Measurements from ENCODE around the gene MEI1. TPM values are rescaled to one million over a fixed set of nuclear protein-coding genes. Genes with fewer than 3 reads are reported as not detected.

The MEI1 gene
- total and polyA plus RNA-seq, 2 experiments from 2014 or later, result 0.18 TPM; not detected in 1

DNA sequence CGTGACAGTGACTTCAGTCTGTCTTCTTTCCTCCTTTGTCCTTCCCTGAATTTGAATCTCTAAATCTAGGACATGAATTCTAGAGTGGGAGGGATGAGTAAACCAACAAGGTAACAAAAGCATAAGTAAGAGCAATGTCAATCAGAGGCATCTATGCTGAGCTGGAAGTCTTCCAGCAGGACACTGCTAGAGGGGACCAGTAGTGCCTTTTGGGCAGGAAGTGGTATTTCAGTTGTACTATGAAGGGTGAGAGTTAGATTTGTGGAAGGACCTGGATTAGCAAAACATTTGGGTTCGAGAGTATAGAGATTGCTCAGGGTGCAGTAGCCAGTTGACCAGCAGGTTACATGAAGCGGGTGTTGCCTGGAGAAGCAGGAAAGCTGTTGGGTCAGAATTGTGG lies 40.3 kb downstream of the MEI1 start:
- 94% methylated on average over 3 of the region's 3 CpGs for WGBS (ENCODE audit: low lambda C conversion rate, missing lambda C conversion rate)
- DNase-seq (ENCODE audit: low spot score), result no peak

DNA sequence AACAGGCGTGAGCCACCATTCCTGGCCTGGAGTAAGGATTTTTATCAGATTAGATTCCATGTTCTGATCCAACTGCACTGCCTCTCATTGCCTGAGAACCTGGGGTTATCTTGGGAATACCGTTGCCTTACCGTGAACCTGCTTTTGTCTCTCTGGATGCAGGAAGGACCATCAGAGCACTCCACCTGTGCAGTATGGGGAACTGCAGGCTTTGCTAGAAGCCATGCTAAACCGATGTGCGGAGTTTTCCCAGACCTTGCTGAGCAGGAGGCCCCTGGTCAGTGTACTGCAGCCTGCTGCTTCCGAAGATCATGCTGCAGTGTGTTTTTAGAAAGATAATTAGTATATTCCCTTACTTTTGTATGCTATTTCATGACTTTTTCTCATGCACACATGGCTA lies 43.6 kb downstream of the MEI1 start:
- H3K79me2 ChIP-seq, result no peaks in the 10 kb centered on the region

More for the DNA sequence above, 40.3 kb downstream of the MEI1 start:
- H3K4me1 ChIP-seq (ENCODE audit: insufficient read depth), result no peaks in the 10 kb centered on the region
- no peaks in the 10 kb centered on the region for H3K9me3 ChIP-seq (ENCODE audit: low read depth)
- TF ChIP-seq EZH2phosphoT487 (IDR thresholded peaks at IDR 0.05; ENCODE audit: low read depth, severe bottlenecking, unreplicated experiment) (no peak), EZH2 (IDR thresholded peaks at IDR 0.05; ENCODE audit: borderline replicate concordance) (no peak)
- TF ChIP-seq, protein P1, sequence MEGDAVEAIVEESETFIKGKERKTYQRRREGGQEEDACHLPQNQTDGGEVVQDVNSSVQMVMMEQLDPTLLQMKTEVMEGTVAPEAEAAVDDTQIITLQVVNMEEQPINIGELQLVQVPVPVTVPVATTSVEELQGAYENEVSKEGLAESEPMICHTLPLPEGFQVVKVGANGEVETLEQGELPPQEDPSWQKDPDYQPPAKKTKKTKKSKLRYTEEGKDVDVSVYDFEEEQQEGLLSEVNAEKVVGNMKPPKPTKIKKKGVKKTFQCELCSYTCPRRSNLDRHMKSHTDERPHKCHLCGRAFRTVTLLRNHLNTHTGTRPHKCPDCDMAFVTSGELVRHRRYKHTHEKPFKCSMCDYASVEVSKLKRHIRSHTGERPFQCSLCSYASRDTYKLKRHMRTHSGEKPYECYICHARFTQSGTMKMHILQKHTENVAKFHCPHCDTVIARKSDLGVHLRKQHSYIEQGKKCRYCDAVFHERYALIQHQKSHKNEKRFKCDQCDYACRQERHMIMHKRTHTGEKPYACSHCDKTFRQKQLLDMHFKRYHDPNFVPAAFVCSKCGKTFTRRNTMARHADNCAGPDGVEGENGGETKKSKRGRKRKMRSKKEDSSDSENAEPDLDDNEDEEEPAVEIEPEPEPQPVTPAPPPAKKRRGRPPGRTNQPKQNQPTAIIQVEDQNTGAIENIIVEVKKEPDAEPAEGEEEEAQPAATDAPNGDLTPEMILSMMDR (IDR thresholded peaks at IDR 0.05; ENCODE audit: poor library complexity), result no peak
- no peak overlapping the region for H3K27ac ChIP-seq
- no peaks in the 10 kb centered on the region for H4K20me1 ChIP-seq (ENCODE audit: insufficient read depth, poor library complexity, severe bottlenecking)
- no peak overlapping the region for H3K4me3 ChIP-seq
- H3K27me3 ChIP-seq, result no peaks in the 10 kb centered on the region
- H3K4me2 ChIP-seq, result no peak overlapping the region
- no peak overlapping the region for H2AFZ ChIP-seq
- no peaks in the 10 kb centered on the region for H3K36me3 ChIP-seq (replicated peaks; ENCODE audit: insufficient read depth, low read depth)
- H3K79me2 ChIP-seq, result no peaks in the 10 kb centered on the region
- no peaks in the 10 kb centered on the region for H3K9me2 ChIP-seq (replicated peaks; ENCODE audit: insufficient read depth)

DNA sequence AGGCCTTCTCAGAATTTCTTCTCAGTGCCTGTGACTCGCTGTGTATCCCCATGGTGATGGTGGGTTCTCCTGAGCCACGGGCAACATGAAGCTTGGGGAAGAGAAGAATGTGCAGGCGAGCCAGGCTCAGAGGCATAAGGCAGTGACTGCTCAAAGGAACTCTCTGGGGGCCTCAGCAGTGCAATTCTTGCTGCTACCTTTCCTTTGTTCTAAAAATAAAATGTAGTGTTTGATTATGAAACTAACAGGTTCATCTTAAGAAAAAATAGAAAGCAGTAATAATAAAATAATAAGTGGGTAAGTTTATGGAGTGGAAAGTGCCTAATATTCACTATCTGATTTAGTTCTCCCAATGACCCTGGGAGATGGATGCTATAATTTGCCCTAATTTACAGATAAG lies 46.7 kb downstream of the MEI1 start:
- H3K4me2 ChIP-seq, result no peak overlapping the region
- H3K36me3 ChIP-seq (replicated peaks; ENCODE audit: insufficient read depth, low read depth), result no peaks in the 10 kb centered on the region
- no peak overlapping the region for H3K4me3 ChIP-seq
- H3K4me1 ChIP-seq (ENCODE audit: insufficient read depth), result no peaks in the 10 kb centered on the region
- WGBS (ENCODE audit: low lambda C conversion rate, missing lambda C conversion rate), result 66% methylated on average over 3 of the region's 3 CpGs
- H3K27ac ChIP-seq, result no peak overlapping the region
- no peaks in the 10 kb centered on the region for H4K20me1 ChIP-seq (ENCODE audit: insufficient read depth, poor library complexity, severe bottlenecking)
- H3K79me2 ChIP-seq, result no peaks in the 10 kb centered on the region
- H2AFZ ChIP-seq, result no peak overlapping the region
- no peaks in the 10 kb centered on the region for H3K27me3 ChIP-seq
- H3K9me2 ChIP-seq (replicated peaks; ENCODE audit: insufficient read depth), result no peaks in the 10 kb centered on the region
- DNase-seq (ENCODE audit: low spot score), result no peak
- TF ChIP-seq EZH2phosphoT487 (IDR thresholded peaks at IDR 0.05; ENCODE audit: low read depth, severe bottlenecking, unreplicated experiment) (no peak), EZH2 (IDR thresholded peaks at IDR 0.05; ENCODE audit: borderline replicate concordance) (no peak)
- TF ChIP-seq, protein P1 (IDR thresholded peaks at IDR 0.05; ENCODE audit: poor library complexity), result no peak
- H3K9me3 ChIP-seq (ENCODE audit: low read depth), result no peaks in the 10 kb centered on the region

More for the DNA sequence above, 43.6 kb downstream of the MEI1 start:
- no peaks in the 10 kb centered on the region for H4K20me1 ChIP-seq (ENCODE audit: insufficient read depth, poor library complexity, severe bottlenecking)
- H3K9me3 ChIP-seq (ENCODE audit: low read depth), result no peaks in the 10 kb centered on the region
- WGBS (ENCODE audit: low lambda C conversion rate, missing lambda C conversion rate), result 52% methylated on average over 6 of the region's 6 CpGs
- no peaks in the 10 kb centered on the region for H3K4me1 ChIP-seq (ENCODE audit: insufficient read depth)
- no peak overlapping the region for H3K4me3 ChIP-seq
- no peak overlapping the region for H3K27ac ChIP-seq
- no peaks in the 10 kb centered on the region for H3K27me3 ChIP-seq
- H3K4me2 ChIP-seq, result no peak overlapping the region
- TF ChIP-seq EZH2 (IDR thresholded peaks at IDR 0.05; ENCODE audit: borderline replicate concordance), result no peak
- no peak for DNase-seq (ENCODE audit: low spot score)
- H3K36me3 ChIP-seq (replicated peaks; ENCODE audit: insufficient read depth, low read depth), result no peaks in the 10 kb centered on the region
- H3K9me2 ChIP-seq (replicated peaks; ENCODE audit: insufficient read depth), result no peaks in the 10 kb centered on the region
- H2AFZ ChIP-seq, result no peak overlapping the region

DNA sequence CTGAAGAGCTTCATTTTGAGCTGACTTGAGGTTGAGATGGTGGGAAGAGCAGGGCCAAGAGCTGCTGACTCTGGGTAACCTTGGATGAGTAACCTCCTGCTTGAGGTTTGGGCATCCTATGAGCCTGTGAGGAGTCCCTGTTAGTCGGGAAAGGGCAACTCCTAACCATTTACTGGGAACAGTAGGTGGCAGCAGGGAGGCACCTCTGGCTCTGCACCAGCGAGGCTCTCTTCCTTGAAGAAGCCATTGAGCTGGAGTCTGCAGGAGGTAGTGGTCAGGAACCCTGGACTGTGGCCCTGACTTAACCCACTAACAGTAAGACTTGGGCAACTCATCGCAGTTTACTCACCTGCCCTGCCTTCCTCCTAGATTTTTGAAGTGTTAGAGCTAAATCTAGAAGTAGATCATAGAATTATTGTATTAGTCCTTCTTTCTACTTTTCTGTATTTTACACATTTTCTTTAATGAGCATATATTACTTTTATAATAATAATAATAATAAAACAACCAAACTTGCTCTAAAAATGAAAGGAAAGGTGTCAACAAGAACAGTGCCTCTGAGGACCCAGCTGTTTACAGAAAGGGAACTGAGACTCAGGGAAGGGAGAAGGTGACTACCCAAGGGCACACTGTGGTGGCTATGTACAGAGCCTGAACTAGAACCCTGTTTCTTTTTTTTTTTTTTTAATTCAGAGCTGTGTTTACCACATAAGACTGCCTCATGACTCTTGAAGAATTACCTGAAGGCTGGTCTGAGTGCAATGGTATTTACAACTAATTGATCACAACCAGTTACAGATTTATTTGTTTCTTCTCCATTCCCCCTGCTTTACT lies 47.5 kb downstream of the MEI1 start:
- H4K20me1 ChIP-seq (ENCODE audit: insufficient read depth, poor library complexity, severe bottlenecking), result no peaks in the 10 kb centered on the region
- peak; percentile 90 for DNase-seq (ENCODE audit: low spot score)
- H3K9me2 ChIP-seq (replicated peaks; ENCODE audit: insufficient read depth), result no peaks in the 10 kb centered on the region
- no peak overlapping the region for H3K4me3 ChIP-seq
- H3K27me3 ChIP-seq, result no peaks in the 10 kb centered on the region
- H3K4me1 ChIP-seq (ENCODE audit: insufficient read depth), result no peaks in the 10 kb centered on the region
- H3K36me3 ChIP-seq (replicated peaks; ENCODE audit: insufficient read depth, low read depth), result no peaks in the 10 kb centered on the region
- H3K27ac ChIP-seq, result no peak overlapping the region
- H3K4me2 ChIP-seq, result no peak overlapping the region
- no peak overlapping the region for H2AFZ ChIP-seq
- TF ChIP-seq, protein P1 (IDR thresholded peaks at IDR 0.05; ENCODE audit: poor library complexity), result peak; percentile 69
- TF ChIP-seq EZH2phosphoT487 (IDR thresholded peaks at IDR 0.05; ENCODE audit: low read depth, severe bottlenecking, unreplicated experiment), result no peak
- H3K79me2 ChIP-seq, result no peaks in the 10 kb centered on the region
- no peaks in the 10 kb centered on the region for H3K9me3 ChIP-seq (ENCODE audit: low read depth)
- WGBS (ENCODE audit: low lambda C conversion rate, missing lambda C conversion rate), result 6% methylated on average over 3 of the region's 3 CpGs
